Measurements from ENCODE around the gene KCNS1. TPM values are rescaled to one million over a fixed set of nuclear protein-coding genes. Genes with fewer than 3 reads are reported as not detected.

The KCNS1 gene
- total RNA-seq: 1.00 and 1.6 TPM in 2 replicates

GRCh38 chr20:45100563-45101245 lies at the start of gene KCNS1:
KCNS1 (minus strand) TSS chr20:45101127; CDS start chr20:45099236, 1,891 bp downstream.

GRCh38 chr20:45124365-45124764 lies 23.4 kb upstream of the KCNS1 start, which contains the start of gene WFDC12:
WFDC12 (minus strand) TSS chr20:45124465; CDS start chr20:45124447, 18 bp downstream.

GRCh38 chr20:45114465-45115385 lies 13.8 kb upstream of the KCNS1 start, which contains the start of gene WFDC5:
WFDC5 (minus strand) TSS chr20:45115174; CDS start chr20:45115083, 91 bp downstream.

Other genes starting within 250 kb of the KCNS1 start
- 89.1 and 103 TPM in 2 replicates for gene YWHAB, start 215.4 kb downstream of the KCNS1 start, total RNA-seq
- 11.5 and 21.5 TPM in 2 replicates for gene PABPC1L, start 191.1 kb downstream of the KCNS1 start, total RNA-seq
- 41.5 and 72.5 TPM in 2 replicates for gene TOMM34, start 140.7 kb downstream of the KCNS1 start, total RNA-seq
- gene STK4, start 134.6 kb downstream of the KCNS1 start, total RNA-seq: 55.5 and 74.1 TPM in 2 replicates
- not detected in 2 replicates for gene WFDC5, start 14.0 kb upstream of the KCNS1 start, total RNA-seq
- gene WFDC12, start 23.3 kb upstream of the KCNS1 start, total RNA-seq: not detected in 2 replicates
- not detected in 2 replicates for gene PI3, start 73.8 kb upstream of the KCNS1 start, total RNA-seq
- gene SEMG1, start 105.9 kb upstream of the KCNS1 start, total RNA-seq: not detected in 2 replicates
- gene SEMG2, start 120.2 kb upstream of the KCNS1 start, total RNA-seq: not detected in 2 replicates
- not detected in 2 replicates for gene SLPI, start 153.4 kb upstream of the KCNS1 start, total RNA-seq
- gene RBPJL, start 205.7 kb upstream of the KCNS1 start, total RNA-seq: not detected in 2 replicates
- 0.11 TPM in 1 of 2 replicates, not detected in the other for gene MATN4, start 207.2 kb upstream of the KCNS1 start, total RNA-seq
- gene SDC4, start 247.3 kb upstream of the KCNS1 start, total RNA-seq: 129 and 156 TPM in 2 replicates